GM21723 (cell line): ENCODE measurements around the gene AGRN.
"Not testable (repeated sequence)": the region's sequence is repeated elsewhere in the genome, so short reads cannot be mapped to it uniquely, and the experiment has no call there.

Experiments used
- ATAC-seq: cut with Tn5 transposase; IDR thresholded peaks from one replicate; pipeline ENCODE4 v1.9.1; 2021; ENCODE audit warnings: mild to moderate bottlenecking, moderate library complexity; ENCODE audit not compliant: unreplicated experiment

AGRN gene

DNA sequence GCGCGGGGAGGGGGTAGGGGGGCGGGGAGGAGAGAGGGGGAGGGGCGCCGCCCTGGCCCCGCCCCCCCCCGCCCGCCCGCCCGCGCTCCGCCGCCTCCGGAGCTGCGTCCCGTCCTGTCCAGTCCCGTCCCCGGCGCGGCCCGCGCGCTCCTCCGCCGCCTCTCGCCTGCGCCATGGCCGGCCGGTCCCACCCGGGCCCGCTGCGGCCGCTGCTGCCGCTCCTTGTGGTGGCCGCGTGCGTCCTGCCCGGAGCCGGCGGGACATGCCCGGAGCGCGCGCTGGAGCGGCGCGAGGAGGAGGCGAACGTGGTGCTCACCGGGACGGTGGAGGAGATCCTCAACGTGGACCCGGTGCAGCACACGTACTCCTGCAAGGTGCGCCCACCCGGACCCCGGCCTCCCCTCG, at the start of gene AGRN:
TSS of gene AGRN (plus strand) at position 121 of the 405 bp plus-strand sequence. CDS start at position 174, 53 bp downstream.
- peak; percentile 25 for ATAC-seq

- ATAC-seq, result no peak
Observed at GRCh38 chr1:970242-970972, 49.5 kb upstream of the AGRN start.

DNA sequence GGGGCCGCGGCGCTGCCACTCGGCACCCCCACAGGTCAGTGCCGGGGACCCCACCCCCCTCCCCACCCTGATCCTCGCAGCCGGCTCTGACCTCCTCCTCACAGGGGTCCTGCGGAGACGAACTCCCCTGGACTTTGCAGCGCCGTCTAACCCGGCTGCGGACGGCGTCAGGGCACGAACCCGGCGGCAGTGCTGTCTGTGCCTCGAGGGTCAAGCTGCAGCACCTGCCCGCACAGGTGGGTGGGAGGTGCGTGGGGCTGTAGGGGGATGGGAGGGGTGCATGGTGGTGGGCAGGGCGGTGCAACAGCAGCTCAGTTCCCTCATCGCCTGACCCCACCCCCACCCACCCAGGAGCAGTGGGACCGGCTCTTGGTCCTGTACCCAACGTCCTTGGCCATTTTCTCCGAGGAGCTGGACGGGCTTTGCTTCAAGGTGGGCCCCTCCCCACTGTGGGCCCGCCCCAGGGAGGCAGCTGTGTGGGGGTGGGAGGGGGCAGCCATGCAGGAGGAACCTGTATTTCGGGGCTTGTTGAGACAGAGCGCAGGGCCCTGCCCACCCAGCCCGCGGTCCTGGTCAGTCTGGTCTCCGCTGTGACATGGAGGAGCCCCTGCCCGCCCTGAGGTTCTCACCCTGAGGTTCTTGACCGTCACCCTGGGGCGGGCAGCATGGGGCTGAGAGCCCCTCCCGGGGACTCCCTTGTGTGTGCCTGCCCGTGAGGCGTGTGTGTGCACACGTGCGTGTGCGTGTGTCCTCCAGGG, 48.8 kb upstream of the AGRN start:
- no peak for ATAC-seq

DNA sequence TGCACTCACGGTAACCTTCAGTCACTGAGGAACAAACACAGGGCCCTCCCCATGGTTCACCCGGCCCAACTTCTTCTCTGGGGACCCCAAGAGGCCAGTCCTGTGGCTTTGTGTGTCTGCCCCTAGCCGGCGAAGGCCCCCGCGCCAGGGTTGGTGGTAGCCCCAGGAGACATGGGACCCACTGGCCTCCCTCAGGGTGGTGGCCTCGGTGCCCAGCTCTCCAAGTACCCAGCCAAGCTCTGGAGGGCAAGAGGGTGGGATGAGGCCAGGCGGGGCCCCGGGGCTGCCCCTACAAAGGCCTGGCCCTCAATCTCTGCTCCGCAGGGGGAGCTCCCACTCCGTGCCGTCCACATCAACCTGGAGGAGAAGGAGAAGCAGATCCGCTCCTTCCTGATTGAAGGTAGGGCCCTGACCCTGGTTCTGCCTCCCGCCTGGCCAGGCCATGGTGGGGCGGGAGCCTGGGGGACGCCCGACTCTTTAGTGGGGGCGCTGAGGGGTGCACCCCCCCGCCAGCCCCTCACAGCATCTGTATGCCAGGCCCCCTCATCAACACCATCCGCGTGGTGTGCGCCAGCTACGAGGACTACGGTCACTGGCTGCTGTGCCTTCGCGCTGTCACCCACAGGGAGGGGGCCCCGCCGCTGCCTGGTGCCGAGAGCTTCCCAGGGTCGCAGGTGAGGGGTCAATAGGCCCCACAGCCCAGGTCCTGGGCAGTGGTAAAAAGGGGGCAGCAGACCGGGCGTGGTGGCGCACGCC, 48.0 kb upstream of the AGRN start:
- ATAC-seq, result no peak

GRCh38 chr1:972726-973458, 47.0 kb upstream of the AGRN start:
- ATAC-seq, result no peak

- no peak for ATAC-seq
Observed at GRCh38 chr1:973459-974292, 46.2 kb upstream of the AGRN start.

DNA sequence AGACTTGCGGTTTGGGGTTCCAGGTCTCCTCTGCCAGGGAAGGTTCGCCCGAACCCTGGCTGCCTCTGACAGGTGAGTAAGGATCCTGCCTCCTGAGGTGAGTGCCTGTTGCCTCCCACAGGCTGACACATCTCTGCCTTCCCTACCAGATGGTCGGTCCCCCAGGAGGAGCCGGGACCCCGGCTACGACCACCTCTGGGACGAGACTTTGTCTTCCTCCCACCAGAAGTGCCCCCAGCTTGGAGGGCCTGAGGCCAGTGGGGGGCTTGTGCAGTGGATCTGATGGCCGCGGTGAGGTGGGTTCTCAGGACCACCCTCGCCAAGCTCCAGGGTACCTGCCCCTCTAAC, 45.7 kb upstream of the AGRN start:
- ATAC-seq, result no peak

GRCh38 chr1:974687-975328, 45.1 kb upstream of the AGRN start:
- ATAC-seq, result no peak

GRCh38 chr1:975365-975764, 44.6 kb upstream of the AGRN start:
- ATAC-seq, result no peak

GRCh38 chr1:975896-976683, 43.8 kb upstream of the AGRN start:
- ATAC-seq, result no peak

GRCh38 chr1:976791-977190, 43.1 kb upstream of the AGRN start:
- not testable (repeated sequence) for ATAC-seq

DNA sequence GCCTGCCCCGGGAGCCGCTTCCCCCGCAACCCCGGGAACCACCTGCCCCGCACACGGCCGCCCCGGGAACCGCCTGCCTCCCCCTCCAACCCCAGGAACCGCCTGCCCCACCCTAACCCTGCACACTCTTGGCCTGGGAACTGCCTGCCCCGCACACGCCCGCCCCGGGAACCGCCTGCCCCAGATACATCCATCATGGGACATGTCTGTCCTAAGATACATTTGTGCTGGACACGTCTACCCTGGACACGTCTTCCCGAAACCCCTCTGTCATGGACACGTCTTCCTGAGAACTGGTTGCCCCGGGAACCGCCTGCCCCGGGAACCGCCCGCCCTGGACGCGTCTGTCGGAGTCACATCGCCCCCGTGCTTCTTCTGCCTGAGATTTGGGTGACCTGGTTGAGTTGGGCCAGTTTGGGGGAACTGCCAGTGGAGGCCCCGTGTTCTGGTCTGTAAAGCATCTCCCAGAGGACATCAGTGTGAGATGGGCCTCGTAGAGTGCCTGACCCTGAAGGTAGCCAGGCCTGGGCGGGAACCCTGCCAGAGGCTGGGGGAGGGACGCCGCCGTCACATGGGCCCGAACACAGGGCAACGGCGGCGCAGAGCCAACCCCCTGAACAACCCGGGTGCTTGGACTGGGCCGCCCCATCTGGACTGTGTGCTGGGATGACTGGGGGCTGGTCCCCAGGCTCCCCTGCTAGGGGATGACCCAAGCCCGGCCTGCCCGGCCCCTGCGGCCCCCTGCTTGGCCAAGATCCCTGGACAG, 41.7 kb upstream of the AGRN start:
- no peak for ATAC-seq

GRCh38 chr1:978835-979743, 40.8 kb upstream of the AGRN start:
- ATAC-seq, result no peak

- no peak for ATAC-seq
Observed at GRCh38 chr1:979744-980072, 40.2 kb upstream of the AGRN start.

DNA sequence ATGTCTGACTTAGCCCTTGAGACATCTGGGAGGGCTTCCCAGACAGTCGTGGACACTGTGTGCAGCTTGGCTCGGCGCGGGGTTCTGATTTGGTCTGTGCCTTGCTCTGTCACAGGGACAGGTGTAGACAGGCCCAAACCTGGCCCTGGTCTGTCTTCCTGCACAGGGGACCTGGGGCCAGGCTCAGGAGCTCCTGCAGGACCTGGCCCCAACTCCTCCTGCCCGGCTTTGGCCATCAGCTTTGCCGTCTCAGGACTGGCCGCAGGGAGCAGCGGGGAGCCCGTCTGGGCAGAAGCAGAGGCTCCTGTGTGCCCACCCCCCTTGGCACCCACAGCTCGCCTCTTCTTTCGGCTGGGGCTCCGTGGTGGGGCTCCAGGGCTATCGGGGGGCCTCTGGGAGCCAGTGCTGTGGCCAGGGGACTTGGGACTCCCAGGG, 39.8 kb upstream of the AGRN start:
- no peak for ATAC-seq

GRCh38 chr1:980602-981395, 39.1 kb upstream of the AGRN start:
- ATAC-seq, result no peak
